PC-9 (cell line): ENCODE results near the gene SEC14L1. TPM values are rescaled to one million over a fixed set of nuclear protein-coding genes. Genes with fewer than 3 reads are reported as not detected.

Experiments used
- BruUV-seq: library from RNA; stranded (reverse); fragments of 400-500 nt; replicated peaks from 2 replicates; lab custom pipeline; 2021; lab: Mats Ljungman, UMichigan
- CTCF ChIA-PET: fragments of 300-600 bp; sonication (Branson Sonifier 250); formaldehyde crosslinking; loops from one replicate; lab custom pipeline; 2022; ENCODE audit warnings: antibody characterized with exemption; lab: Charles Lee
- POLR2A ChIA-PET: fragments of 300-600 bp; sonication (Branson Sonifier 250); formaldehyde crosslinking; loops from one replicate; lab custom pipeline; 2022; ENCODE audit warnings: antibody characterized with exemption; ENCODE audit not compliant: unreplicated experiment; lab: Charles Lee
- DNase-seq, 2 experiments: peaks; one replicate each; pipeline versions ENCODE4 v3.0.0 to v3.0.0-alpha.2; 2015 to 2022; ENCODE audit warnings: mixed read lengths in 1 of 2
- H2AFZ ChIP-seq: fragments of 200-600 bp; sonication (generic); 2 replicates; pipeline ENCODE4 v1.8.1; 2017; ENCODE audit warnings: antibody characterized with exemption
- H3F3A ChIP-seq: fragments of 200-600 bp; sonication (generic); 2 replicates; pipeline ENCODE4 v1.8.1; 2017; ENCODE audit warnings: antibody characterized with exemption, mild to moderate bottlenecking, low read depth; ENCODE audit not compliant: insufficient read depth
- H3K27ac ChIP-seq: fragments of 200-600 bp; sonication (generic); 2 replicates; pipeline ENCODE4 v1.6.1; 2016; ENCODE audit warnings: mixed run types
- H3K27me3 ChIP-seq: fragments of 200-600 bp; sonication (generic); 2 replicates; pipeline ENCODE4 v1.6.1; 2016; ENCODE audit warnings: low read depth, mixed run types; ENCODE audit not compliant: insufficient read depth
- H3K36me3 ChIP-seq: fragments of 200-600 bp; sonication (generic); 2 replicates; pipeline ENCODE4 v1.6.1; 2016; ENCODE audit warnings: low read depth, mixed run types
- H3K4me1 ChIP-seq: fragments of 200-600 bp; sonication (generic); replicated peaks from 2 replicates; pipeline ENCODE4 v1.6.1; 2016; ENCODE audit warnings: mixed run types; ENCODE audit not compliant: insufficient read depth
- H3K4me2 ChIP-seq: fragments of 200-600 bp; sonication (generic); 2 replicates; pipeline ENCODE4 v1.6.1; 2017; ENCODE audit warnings: mixed run types
- H3K4me3 ChIP-seq: fragments of 200-600 bp; sonication (generic); 2 replicates; pipeline ENCODE4 v1.6.1; 2016; ENCODE audit warnings: mixed run types
- H3K79me2 ChIP-seq: fragments of 200-600 bp; sonication (generic); 2 replicates; pipeline ENCODE4 v1.6.1; 2017; ENCODE audit warnings: low read depth, mixed run types
- H3K9me2 ChIP-seq: fragments of 200-600 bp; sonication (generic); 2 replicates; pipeline ENCODE4 v1.8.1; 2017; ENCODE audit warnings: mild to moderate bottlenecking; ENCODE audit not compliant: insufficient read depth
- H3K9me3 ChIP-seq: fragments of 200-600 bp; sonication (generic); 2 replicates; pipeline ENCODE4 v1.8.1; 2016; ENCODE audit warnings: low read depth; ENCODE audit not compliant: insufficient read depth
- H4K20me1 ChIP-seq: fragments of 200-600 bp; sonication (generic); 2 replicates; pipeline ENCODE4 v1.8.1; 2017; ENCODE audit not compliant: insufficient read depth
- CTCF ChIP-seq: fragments of 200-600 bp; sonication (generic); conservative IDR thresholded peaks from 2 replicates; pipeline ENCODE4 v1.6.1; 2017; ENCODE audit warnings: mixed run types, antibody characterized with exemption, mild to moderate bottlenecking, moderate library complexity
- EZH2 ChIP-seq: fragments of 200-600 bp; sonication (generic); IDR thresholded peaks from 2 replicates; pipeline ENCODE4 v1.8.0; 2017; ENCODE audit warnings: antibody characterized with exemption, low read depth
- intact Hi-C: fragments of 100-400 bp; cut with micrococcal nuclease; formaldehyde crosslinking; loops from one replicate; pipeline ENCODE4 v1.10.0; 2022; ENCODE audit not compliant: unreplicated experiment
- total RNA-seq: library from RNA; stranded (reverse); gene quantifications from 2 replicates; pipeline ENCODE4 v1.2.3, GENCODE V29; 2021

SEC14L1 gene
- total RNA-seq, 1 experiment from 2014 or later, result 83.1 TPM

- ChIA-PET POLR2A (interaction anchor here (0.7 kb wide), 1 partner anchor 182 kb away, joined by 3 read pairs; no protein-coding TSS in a partner anchor), CTCF (no interaction called here)
- no peak overlapping the region for H3K4me2 ChIP-seq
- H3K9me3 ChIP-seq, result no peaks in the 10 kb centered on the region
- intact Hi-C loops, result no loop called here
- peaks cover 13% of the 10 kb centered on the region; the same call in 1 of the 2 replicates for H3K79me2 ChIP-seq
- no peak for DNase-seq
- no peaks in the 10 kb centered on the region for H3K9me2 ChIP-seq
- H3F3A ChIP-seq, result no peaks in the 10 kb centered on the region
- no peaks in the 10 kb centered on the region for H3K4me1 ChIP-seq
- TF ChIP-seq CTCF (no peak), EZH2 (no peak)
- no peaks in the 10 kb centered on the region for H4K20me1 ChIP-seq
- BruUV-seq, result no TSS peak
- no peaks in the 10 kb centered on the region for H3K27me3 ChIP-seq
- no peaks in the 10 kb centered on the region for H3K36me3 ChIP-seq
- H3K4me3 ChIP-seq, result no peak overlapping the region
- H2AFZ ChIP-seq, result no peak overlapping the region
- H3K27ac ChIP-seq, result no peak overlapping the region
Observed at GRCh38 chr17:77184474-77184873, 43.7 kb downstream of the SEC14L1 start.

GRCh38 chr17:77185137-77185536, 44.4 kb downstream of the SEC14L1 start:
- no peaks in the 10 kb centered on the region for H3K9me2 ChIP-seq
- DNase-seq, result no peak
- CTCF ChIA-PET, result no interaction called here
- intact Hi-C loops, result no loop called here
- H3K4me3 ChIP-seq, result no peak overlapping the region
- no TSS peak for BruUV-seq
- no peak overlapping the region for H3K27ac ChIP-seq
- H3K27me3 ChIP-seq, result no peaks in the 10 kb centered on the region
- no peaks in the 10 kb centered on the region for H3K4me1 ChIP-seq
- H3K79me2 ChIP-seq, result peaks cover 13% of the 10 kb centered on the region; the same call in 1 of the 2 replicates
- H2AFZ ChIP-seq, result no peak overlapping the region
- POLR2A ChIA-PET, result interaction anchor here (0.7 kb wide), 1 partner anchor 183 kb away, joined by 3 read pairs; no protein-coding TSS in a partner anchor
- no peaks in the 10 kb centered on the region for H3F3A ChIP-seq
- no peaks in the 10 kb centered on the region for H3K9me3 ChIP-seq
- H3K4me2 ChIP-seq, result no peak overlapping the region
- TF ChIP-seq CTCF (no peak), EZH2 (no peak)
- no peaks in the 10 kb centered on the region for H3K36me3 ChIP-seq
- no peaks in the 10 kb centered on the region for H4K20me1 ChIP-seq

GRCh38 chr17:77186141-77186604, 45.4 kb downstream of the SEC14L1 start:
- ChIA-PET CTCF (no interaction called here), POLR2A (no interaction called here)
- no peak for TF ChIP-seq CTCF
- TF ChIP-seq EZH2, result no peak
- Histone ChIP-seq H3K4me2 (no peak overlapping the region), H3F3A (no peaks in the 10 kb centered on the region), H3K27me3 (no peaks in the 10 kb centered on the region), H3K9me3 (no peaks in the 10 kb centered on the region), H2AFZ (no peak overlapping the region), H3K4me1 (no peaks in the 10 kb centered on the region), H3K27ac (no peak overlapping the region), H4K20me1 (no peaks in the 10 kb centered on the region), H3K36me3 (no peaks in the 10 kb centered on the region), H3K79me2 (peaks cover 13% of the 10 kb centered on the region; the same call in 1 of the 2 replicates), H3K9me2 (no peaks in the 10 kb centered on the region), H3K4me3 (no peak overlapping the region)
- intact Hi-C loops, result no loop called here
- DNase-seq, result no peak
- BruUV-seq, result no TSS peak
